Lower leg skin (tissue), 4 donors: Measurements from ENCODE around the gene TOMM22. TPM values are rescaled to one million over a fixed set of nuclear protein-coding genes. Genes with fewer than 3 reads are reported as not detected.

Source experiments
- DNase-seq, 2 donors: peaks; one replicate each; pipeline ENCODE4 v3.0.0-alpha.2; 2019; ENCODE audit warnings: low spot score in 2 of 2
- H3K4me3 ChIP-seq: fragments of 200-600 bp; sonication (generic); 2 replicates; pipeline ENCODE4 v1.5.1; 2017; ENCODE audit warnings: mild to moderate bottlenecking, low read depth; ENCODE audit not compliant: poor library complexity, severe bottlenecking
- POLR2A ChIP-seq, 2 donors: fragments of 450-650 bp; IDR thresholded peaks; one replicate each; pipeline ENCODE4 v1.6.1; 2016 to 2017; ENCODE audit warnings: antibody characterized with exemption in 2 of 2, mild to moderate bottlenecking in 1 of 2, moderate library complexity in 1 of 2
- WGBS, 2 donors: methylation state at CpG; one replicate each; pipeline ENCODE4 v1.1.5; 2018; 5-methylcytosine and 5-hydroxymethylcytosine counted together
- intact Hi-C: fragments of 100-400 bp; cut with DNase I; formaldehyde crosslinking; loops from one replicate; pipeline ENCODE4 v1.15.0; 2023; ENCODE audit warnings: low total_unique reads
- total RNA-seq, 4 donors: library from RNA; depleted of rRNA; stranded (reverse); fragments of >200 nt; gene quantifications; one replicate each; pipeline ENCODE4 v1.1.0, GENCODE V29; 2016
- TF ChIP-seq, protein P1 (sequence below), 3 donors: fragments of 450-650 bp; IDR thresholded peaks; one replicate each; pipeline ENCODE4 v1.5.1; 2016; ENCODE audit warnings: antibody characterized with exemption in 3 of 3, mild to moderate bottlenecking in 3 of 3, moderate library complexity in 2 of 3

Gene TOMM22
- total RNA-seq, 4 donors from 2014 or later, result 24.8 to 42.2 (median 34.5) TPM

DNA sequence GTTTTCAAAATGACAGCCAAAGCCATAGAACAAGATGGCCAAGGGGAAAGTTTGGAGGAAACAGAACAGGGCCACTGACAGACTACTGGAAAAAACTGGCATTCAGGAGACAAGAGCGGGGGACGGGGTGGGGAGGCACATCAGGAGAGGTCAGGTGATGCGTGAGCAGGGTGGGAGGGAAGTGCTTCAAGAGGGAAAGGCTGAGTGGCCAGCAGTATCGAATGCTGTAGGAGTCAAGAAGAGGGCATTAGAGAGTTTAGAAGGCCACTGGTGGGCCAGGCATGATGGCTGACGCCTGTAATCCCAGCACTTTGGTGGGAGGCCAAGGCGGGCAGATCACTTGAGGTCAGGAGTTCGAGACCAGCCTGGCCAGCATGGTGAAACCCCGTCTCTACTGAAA, 32.2 kb downstream of the TOMM22 start:
- no peak overlapping the region for H3K4me3 ChIP-seq
- no peak for DNase-seq
- no peak for TF ChIP-seq POLR2A (IDR thresholded peaks at IDR 0.05)
- TF ChIP-seq, protein P1, sequence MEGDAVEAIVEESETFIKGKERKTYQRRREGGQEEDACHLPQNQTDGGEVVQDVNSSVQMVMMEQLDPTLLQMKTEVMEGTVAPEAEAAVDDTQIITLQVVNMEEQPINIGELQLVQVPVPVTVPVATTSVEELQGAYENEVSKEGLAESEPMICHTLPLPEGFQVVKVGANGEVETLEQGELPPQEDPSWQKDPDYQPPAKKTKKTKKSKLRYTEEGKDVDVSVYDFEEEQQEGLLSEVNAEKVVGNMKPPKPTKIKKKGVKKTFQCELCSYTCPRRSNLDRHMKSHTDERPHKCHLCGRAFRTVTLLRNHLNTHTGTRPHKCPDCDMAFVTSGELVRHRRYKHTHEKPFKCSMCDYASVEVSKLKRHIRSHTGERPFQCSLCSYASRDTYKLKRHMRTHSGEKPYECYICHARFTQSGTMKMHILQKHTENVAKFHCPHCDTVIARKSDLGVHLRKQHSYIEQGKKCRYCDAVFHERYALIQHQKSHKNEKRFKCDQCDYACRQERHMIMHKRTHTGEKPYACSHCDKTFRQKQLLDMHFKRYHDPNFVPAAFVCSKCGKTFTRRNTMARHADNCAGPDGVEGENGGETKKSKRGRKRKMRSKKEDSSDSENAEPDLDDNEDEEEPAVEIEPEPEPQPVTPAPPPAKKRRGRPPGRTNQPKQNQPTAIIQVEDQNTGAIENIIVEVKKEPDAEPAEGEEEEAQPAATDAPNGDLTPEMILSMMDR (IDR thresholded peaks at IDR 0.05), result no peak
- intact Hi-C loops, result no loop called here
- WGBS, 2 donors, result 88% methylated on average over 8 of the region's 8 CpGs

DNA sequence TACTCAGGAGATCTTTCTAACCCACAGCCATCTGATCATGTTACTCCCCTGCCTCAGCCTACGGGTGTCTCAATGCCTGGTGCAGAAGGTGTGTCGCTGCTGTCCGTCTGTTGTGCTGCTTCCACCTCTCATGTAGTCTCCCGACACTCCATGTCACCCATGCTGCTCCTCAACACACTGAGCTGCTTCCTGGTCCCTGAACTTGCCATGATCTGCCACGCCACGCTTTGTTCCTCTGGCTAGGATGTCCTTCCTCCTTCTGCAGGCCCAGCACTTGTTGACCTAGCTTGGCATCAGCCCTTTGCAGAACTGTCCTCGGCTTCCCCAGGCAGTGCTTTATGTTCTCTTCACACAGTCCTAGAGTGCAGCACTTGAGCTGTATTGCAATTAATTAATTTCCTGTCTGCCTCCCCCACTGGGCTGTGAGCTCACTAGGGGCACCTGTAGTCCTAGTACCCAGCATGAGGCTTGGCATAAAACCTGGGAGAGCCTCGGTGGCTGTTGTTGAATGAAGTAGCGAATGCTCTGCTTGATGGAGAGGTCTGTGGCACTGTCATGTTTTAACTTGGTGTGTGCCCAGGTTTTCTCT, 33.5 kb downstream of the TOMM22 start:
- H3K4me3 ChIP-seq, result no peak overlapping the region
- TF ChIP-seq POLR2A (IDR thresholded peaks at IDR 0.05), result no peak
- TF ChIP-seq, protein P1 (IDR thresholded peaks at IDR 0.05), result no peak
- WGBS, 2 donors, result 78 to 85% methylated on average over 9 of the region's 9 CpGs
- intact Hi-C loops, result no loop called here
- no peak for DNase-seq

GRCh38 chr22:38715852-38716251, 34.1 kb downstream of the TOMM22 start:
- DNase-seq, result no peak
- WGBS, 2 donors, result 94 to 96% methylated on average over 15 of the region's 15 CpGs
- no peak for TF ChIP-seq POLR2A (IDR thresholded peaks at IDR 0.05)
- TF ChIP-seq, protein P1 (IDR thresholded peaks at IDR 0.05), result no peak
- intact Hi-C loops, result no loop called here
- H3K4me3 ChIP-seq, result no peak overlapping the region

DNA sequence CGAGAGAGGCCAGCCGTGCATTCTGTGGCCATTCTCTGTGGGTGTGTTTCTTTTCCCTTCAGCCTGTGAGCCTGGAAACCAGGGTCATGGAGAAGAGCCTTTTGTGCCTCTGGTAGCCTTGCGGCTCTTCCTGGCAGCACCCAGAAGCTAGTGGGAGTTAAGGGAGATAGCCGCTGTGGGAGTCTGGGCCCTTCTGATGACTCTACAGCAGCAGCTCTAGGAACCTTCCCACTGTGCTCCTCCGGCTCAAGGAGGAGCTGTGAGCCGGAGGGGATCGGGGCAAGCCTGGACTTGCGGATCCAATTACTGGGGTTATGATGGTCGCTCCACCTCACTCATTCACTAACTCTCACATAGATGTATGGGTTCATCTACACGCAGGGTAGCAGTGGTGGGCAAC, 34.5 kb downstream of the TOMM22 start:
- WGBS, 2 donors, result 89 to 91% methylated on average over 10 of the region's 10 CpGs
- no peak for TF ChIP-seq POLR2A (IDR thresholded peaks at IDR 0.05)
- TF ChIP-seq, protein P1 (IDR thresholded peaks at IDR 0.05), result no peak
- no peak overlapping the region for H3K4me3 ChIP-seq
- DNase-seq, result no peak
- intact Hi-C loops, result no loop called here

- intact Hi-C loops, result no loop called here
- 66 to 83% methylated on average over 8 to 9 of the region's 9 CpGs for WGBS, 2 donors
- H3K4me3 ChIP-seq, result no peak overlapping the region
- DNase-seq, result no peak
- no peak for TF ChIP-seq POLR2A (IDR thresholded peaks at IDR 0.05)
- TF ChIP-seq, protein P1 (IDR thresholded peaks at IDR 0.05), result no peak
These were observed 35.1 kb downstream of the TOMM22 start for GRCh38 chr22:38716826-38717225.

DNA sequence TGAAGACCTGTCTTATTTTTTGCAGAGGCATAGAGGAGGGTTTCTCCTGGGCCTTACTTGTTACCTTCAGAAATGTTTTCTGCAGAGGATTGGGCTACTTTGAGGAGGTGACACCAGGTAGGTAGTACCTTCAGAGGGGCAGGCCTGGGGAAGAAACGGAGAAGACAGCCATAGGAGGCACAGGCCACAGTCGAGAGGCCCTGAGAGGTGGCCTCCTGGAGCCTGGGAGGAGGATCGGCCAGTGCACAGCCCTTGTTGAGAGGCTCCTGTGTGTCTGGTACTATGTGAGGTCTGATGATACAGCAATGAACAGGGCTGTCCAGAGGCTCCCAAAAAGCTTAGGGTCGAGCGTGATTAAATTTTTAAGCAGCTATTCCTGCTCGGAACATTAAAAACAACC, 35.5 kb downstream of the TOMM22 start:
- WGBS, 2 donors, result 93 to 96% methylated on average over 6 of the region's 6 CpGs
- TF ChIP-seq POLR2A (IDR thresholded peaks at IDR 0.05), result no peak
- TF ChIP-seq, protein P1 (IDR thresholded peaks at IDR 0.05), result no peak
- intact Hi-C loops, result no loop called here
- DNase-seq, result no peak
- H3K4me3 ChIP-seq, result no peak overlapping the region
